HG02938 (cell line): Measurements from ENCODE around the gene BABAM2.

Experiments used
- ATAC-seq: cut with Tn5 transposase; IDR thresholded peaks from one replicate; pipeline ENCODE4 v1.9.1; 2021; ENCODE audit warnings: mild to moderate bottlenecking, moderate library complexity; ENCODE audit not compliant: unreplicated experiment

BABAM2 gene

DNA sequence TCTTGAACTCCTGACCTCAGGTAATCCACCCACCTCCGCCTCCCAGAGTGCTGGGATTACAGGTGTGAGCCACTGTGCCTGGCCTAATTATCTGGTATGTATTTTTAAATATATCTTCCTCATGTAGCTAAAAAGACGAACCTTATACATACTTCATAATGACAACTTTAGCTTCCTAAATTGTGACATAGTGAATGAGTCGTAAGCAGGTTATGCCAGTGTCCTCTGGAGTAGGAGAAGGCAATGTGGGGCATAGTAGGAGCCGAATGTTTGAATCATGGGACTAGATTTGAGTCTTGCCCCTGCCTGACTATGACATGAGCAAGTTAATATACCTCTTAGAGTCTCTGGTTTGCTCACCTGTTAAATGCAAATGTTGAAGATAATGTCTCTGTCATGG, 406.4 kb downstream of the BABAM2 start:
- ATAC-seq, result no peak

DNA sequence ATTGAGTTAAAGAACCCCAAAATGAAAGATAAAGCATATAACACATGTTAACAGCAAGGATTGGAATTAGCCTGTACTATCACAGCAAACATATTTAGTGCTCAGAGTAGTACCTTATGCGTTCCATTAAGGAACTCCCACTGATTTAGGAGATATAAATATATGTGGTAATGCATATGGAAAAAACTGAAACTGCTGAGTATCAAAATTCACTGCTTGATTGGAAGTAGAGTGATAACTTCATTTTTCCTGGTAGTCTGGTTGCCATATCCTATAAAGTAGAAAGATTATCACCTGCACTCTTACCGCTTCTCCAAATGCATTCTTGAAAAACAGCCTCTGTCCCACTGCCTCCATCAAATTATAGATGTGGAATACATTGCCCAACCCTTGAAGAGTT, 407.0 kb downstream of the BABAM2 start:
- no peak for ATAC-seq

DNA sequence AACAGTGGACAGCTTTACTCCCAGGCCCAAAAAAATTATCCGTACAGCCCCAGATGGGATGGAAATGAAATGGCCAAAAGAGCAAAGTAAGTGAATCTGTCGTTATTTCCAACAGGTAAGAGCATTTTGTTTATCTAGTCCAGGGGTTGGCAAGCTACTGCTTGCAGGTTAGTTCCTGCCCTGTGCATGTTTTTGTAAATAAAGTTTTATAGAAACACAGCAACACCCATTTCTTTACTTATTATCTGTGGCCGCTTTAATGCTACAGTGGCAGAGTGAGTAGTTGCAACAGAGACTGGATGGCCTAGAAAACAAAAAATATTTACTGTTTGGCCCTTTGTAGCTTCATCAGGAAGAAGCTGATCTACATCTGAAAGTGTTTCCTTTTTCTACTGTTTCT, 407.9 kb downstream of the BABAM2 start:
- ATAC-seq, result no peak

DNA sequence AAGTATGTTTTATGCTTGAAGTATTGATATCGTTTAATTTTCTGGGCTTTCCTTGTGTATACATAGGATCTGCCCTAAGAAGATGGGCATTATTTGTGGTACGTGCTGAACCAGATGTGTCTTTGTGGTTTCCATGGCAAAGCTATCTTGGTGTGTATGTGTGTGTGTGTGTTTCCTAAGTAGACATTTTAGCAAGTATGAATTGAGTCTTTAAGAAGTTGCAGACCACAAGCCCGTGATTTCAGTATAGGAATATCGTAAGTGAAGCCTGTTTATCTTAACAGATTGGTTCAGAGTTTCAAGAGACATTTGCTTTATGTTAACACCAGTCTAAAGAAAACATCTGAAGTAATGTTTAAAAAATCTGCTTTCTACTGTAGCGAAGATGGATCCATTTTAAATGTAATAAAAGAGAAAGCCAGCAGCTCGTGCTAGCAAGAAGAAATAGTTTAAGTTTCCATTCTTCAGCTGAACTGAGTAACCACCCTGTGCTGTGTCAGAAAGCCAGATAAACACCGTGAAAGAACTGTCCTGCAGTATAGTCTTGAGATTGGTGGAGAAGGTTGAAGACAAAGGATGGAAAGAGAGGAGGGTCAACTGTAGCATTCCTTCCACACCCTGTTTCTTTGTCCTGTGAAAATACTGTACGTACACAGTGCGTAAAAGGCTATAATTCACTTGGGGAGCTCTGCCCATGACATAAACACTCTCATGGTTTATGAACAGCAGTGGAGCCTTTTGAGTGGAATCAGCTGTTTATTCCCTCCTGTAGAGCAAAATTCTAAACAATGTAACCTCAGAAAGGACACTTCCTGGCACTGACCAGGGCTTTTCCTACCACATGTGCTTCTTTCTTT, 410.2 kb downstream of the BABAM2 start:
- no peak for ATAC-seq

DNA sequence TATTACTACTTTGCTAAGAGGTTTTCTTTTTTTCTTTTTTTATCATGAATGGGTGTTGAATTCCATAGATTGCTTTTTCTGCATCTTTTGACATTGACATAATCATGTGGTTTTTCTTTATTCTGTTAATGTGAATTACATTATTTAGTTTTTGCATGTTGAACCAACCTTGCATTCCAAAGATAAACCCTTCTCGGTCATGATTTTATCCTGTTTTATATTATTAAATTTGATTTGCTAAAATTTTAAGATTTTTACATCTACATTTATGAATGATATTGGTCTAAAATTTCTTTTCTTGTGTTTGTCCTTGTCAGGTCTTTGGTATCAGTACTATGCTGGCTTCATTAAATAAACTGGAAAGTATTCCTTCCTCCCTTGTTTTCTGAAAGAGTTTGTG, 414.7 kb downstream of the BABAM2 start:
- no peak for ATAC-seq

DNA sequence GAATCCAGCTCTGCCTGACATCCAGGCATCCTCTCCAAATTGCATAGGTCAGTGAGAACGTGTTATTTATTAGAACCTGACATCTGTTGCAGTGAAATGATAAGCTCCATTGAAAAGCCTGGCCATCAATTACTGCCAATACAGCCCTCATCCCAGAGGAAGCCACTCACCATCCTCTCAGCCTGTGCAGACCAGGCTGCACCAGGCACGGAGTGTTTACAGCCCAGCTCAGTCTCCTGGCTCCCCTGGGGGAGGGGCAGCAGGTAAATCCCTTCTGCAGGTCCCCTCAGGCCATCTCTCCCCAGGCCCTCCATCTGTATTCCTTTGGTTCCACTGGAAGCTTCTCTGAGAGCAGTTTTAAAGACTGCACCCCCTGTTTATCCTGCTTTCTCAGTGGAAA, 419.6 kb downstream of the BABAM2 start:
- no peak for ATAC-seq

DNA sequence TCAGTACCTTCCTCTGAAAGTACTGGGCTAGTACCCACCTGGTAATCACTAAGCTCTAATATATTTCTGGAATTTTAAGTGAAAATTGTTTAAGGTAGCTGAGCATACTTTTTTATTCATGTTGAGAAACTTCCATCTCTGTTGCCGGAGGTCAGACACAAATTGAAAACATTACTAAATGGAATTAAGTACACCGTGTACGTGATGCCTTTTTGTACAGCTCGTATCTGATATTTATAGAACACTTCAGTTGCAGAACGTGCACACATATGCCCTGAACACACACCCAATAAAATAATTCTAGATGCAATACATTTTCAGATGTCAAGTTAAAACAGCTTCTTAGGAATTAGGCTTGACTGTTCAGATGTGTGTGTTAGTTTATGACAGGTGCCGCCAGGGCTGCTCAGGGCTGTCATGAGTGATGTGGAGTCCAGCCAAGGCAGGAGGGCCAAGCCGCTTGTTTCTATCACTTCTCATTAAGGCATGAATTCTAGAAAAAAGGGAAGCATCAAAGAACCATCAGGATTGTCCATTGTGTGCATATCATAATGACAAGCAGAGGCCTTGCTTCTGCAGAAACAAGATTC, 421.2 kb downstream of the BABAM2 start:
- ATAC-seq, result no peak

DNA sequence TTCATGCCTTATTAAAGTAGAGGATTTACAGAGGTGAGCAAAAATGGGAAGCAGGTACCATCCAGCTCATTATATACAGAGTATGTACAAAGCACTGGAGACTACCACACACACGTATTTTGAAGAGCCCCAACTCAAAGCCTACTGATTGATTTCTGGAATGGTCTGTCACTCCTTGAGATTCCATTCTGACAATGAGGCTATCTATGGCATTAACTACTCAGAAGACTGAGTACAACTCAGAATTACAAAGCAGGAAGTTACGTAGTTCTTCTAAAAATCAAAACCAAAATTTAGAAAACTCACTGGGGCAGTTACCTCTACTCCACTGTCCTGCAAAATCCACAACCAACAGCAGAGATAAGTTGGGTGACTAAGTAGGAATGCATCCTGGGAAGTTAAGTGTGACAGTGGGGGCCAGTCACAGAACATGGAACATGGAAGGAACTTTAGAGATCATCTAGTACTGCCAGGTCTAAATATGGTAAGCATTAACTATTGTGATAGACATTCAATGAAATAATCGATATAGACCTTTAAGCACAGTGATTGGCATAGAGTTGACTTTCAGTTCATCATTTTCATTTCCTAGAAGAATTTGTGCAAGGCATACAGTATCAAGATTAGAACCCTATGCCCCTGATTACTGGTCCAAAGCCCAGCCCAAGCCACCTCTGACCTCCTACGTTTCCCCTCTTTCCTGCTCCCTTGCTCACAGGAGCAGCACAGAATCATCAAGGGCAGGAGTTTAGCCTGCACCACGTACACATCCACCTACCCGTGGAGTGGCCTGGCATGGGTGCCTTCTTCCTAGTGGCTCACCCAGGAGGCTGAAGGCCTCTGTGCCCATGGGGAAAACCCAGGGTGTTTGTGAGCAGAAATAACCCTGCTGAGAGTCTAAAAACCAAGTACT, 422.0 kb downstream of the BABAM2 start:
- no peak for ATAC-seq

DNA sequence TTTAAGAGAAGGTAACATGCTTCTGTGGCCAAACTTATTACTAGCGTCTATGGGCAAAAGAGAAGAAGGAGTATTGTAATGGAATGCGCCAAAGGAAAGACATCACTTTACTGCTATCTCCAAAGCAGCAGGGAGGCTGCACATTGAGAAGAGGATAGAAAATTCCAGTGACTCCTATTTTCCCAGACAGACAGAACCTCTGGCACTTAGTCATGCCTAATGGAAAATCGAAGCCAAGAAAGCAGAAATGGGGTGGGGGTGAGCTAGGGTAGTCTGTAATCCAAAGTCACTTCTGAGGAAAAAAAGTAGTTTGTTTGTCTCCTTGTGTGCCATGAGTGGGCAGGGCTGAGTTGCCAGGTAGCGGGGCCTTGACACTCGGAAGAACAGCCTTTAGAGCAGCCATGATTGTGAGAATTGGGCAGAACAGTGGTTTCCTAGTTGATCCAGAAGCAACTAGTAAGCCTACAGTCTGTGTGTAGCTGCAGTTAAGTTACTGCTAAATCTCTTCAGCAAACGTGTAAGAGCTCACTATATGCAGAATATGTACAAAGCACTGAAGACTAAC, 422.8 kb downstream of the BABAM2 start:
- no peak for ATAC-seq

DNA sequence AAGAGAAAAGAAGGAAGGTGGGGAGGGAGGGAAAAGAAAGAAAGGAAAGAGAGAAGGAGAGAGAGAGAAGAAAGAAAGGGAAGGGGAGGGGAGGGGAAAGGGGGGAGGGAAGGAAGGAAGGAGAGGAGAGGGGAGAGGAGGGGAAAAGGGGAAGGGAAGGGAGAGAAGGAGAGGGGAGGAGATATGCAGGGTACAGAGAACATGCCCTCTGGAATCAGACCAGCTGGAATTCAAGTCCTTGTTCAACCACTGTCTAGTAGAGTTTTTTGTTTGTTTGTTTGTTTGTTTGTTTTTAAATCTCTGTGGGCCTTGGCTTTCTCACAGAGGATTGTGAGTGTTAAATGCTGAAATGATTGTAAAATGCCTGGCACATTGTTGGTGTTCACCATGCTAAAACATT, 424.4 kb downstream of the BABAM2 start:
- no peak for ATAC-seq

DNA sequence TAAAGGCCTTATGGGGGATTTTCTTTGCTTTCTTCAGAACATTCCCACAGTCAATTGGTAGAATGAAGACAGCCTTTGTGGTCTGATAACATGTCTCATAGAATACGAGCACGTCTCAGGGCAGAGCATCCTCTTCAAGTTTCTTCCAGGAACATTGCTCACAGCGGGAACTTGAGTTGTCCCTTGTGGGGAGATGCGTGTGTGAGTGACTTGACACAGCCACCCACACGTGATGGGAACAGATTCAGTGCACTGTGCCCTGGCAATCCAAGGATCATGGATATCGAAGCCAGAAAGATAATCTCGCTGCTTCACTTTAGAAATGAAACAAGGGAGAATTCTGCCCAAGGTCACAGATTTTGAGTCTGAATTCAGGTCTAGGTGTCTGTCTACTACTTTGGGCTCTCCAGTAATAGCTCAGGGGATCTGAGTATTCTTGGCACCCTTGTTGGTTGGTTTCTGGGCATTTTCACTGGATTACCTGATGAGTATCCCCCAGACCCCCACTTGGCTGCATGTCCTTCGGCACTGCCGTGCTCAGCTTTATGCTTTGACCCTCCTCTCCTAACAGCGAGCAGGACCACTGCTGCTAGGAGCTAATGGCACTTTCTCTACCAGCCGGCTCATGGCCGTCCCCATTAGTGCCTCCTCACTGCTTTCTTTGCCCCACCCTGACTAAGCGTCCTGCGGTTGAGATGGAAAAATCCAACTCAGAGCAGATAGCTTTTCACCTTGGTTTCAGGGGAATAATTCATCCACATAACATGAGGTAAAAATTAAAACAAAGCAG, 426.2 kb downstream of the BABAM2 start:
- no peak for ATAC-seq

DNA sequence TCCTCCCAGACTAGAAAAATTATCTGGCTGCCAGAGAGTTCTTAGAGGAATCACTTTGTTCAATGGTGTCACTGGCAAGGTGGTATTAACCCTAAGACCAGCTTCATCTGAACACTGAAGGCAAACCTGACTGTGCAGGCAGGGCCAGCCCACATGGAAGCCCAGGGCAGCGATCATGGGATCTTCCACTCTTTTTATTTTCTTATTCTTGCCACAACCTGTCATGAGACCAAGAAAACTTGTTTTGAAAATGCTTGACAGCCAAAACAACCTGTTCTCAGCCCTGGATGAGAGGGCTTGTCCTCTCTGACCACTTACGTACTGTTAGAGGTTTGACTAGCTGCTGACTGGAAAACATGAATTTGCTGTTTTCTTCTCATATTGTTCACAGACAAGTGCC, 426.9 kb downstream of the BABAM2 start:
- no peak for ATAC-seq

DNA sequence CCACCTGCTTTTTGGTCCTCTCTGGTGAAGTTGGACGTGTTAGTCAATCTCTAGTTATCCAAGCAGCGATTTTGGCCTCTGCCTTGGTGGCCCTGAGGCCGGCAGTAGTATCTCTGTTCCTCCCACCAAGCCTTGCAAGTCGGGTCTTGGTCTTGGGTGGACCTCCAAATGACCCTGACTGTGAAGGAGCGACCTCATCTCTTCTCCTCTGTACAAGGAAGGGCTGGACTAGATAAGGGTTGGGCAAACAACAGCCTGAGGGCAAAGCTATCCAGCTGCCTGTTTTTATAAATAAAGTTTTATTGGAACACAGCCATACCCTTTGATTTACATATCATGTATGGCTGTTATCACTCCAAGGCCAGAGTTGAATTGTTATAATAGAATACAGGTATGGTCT, 427.5 kb downstream of the BABAM2 start:
- no peak for ATAC-seq

DNA sequence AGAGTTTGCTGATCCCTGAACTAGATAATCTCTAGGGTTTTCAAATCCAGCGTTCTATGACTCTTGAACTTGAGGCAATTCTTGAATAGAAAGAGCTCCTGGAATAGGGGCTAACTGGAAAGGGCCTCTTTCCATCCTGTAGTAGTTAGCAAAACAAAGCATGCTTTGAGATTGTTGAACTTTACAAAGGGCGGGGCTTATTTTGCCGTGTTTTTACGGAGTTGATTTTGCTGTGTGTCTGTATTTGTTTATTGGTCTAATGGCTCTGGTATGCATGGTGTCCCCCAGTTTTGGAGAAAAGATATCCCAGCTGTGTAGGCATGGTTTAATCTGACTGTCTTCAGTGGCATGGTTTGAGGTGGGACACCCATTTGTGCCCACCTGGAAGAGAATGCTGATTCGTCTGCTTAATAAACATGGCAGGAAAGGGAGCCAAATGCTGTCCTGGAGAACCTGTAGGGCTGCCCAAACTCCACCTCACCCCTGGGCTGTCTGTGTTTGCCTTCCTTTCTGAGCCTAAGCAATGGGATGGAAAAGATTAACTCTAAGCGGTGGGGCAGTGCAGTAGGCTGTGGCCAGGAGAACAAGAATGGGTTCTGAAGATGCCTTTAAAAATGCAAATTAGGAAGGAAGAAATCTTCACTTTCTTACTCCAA, 428.1 kb downstream of the BABAM2 start:
- no peak for ATAC-seq

DNA sequence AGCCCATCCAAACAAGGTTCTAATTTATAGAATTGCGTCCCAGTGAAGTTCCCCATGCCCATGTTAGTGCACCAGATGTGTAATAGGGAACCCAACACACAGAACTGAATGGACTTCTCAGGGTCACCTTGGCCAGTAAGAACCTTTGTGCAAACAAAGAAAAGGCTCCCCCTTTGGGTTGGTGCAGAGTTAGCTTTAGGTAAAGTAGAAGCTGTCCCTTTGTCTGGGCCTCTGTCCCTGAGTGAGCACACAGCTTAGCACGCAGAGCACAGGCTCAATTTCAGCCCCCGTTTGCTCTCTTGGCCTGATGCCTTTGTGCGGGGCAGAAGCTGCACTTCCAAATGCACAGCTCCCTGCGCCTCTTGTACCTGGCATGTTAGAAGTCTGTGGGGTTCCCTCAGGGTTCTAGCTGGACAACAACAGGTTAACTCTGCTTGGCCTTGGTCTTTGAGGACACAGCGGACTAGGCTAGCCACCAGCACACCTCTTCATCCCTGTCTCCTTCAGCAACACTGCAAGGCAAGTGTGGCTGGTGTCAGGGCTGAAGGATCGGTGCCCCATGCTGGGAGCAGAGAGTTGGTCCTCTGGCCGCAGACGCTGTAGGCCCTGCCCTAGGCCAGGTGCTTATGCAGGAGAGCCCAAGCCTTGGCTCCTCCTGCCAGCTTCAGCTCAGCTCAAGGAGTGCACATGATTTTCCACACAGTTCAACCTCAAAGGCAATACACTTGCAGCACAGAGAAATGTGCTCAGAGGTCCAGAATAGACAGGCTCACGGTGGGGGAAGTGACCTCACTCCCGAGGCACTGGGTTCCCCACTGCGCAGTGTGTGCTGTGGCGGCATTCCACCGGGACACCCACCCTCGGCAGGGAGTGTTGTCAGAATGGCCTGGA, 428.8 kb downstream of the BABAM2 start:
- no peak for ATAC-seq

DNA sequence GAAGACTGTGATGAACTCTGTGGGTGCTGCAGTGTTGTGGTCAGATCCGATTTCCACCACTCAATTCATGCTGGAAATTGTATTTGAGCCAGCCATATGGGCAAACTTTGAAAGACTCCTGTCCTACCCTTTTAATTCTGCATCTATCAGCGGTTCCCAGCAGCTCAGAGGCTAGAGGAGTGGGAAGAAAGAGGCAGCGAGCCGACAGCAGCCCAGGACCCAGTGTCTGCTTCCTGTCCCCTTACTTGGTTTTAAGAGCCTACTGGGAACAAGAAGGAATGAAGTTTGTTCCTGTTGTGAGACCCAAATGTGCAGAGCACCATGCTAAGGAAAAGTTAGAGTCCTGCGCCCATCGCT, 429.5 kb downstream of the BABAM2 start:
- no peak for ATAC-seq

DNA sequence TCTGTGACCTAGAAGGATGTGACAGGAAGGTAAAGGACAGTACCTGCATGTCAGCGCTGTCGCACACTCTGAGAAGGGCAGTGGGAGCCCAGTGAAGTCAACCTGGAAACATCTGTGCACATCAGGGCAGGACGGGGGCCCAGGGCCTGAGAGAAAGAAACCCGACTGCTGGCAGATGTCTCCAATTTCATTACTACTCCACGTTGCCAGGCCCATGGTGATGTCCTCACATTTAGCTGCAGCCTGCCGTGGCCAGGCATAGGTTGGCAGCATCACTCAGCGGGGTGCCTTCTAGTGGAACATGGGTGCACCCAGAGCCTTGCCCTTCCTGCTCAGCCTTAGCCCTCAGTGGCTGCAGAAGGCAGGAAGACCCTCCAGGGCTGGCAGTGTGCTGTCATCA, 429.8 kb downstream of the BABAM2 start:
- ATAC-seq, result no peak

DNA sequence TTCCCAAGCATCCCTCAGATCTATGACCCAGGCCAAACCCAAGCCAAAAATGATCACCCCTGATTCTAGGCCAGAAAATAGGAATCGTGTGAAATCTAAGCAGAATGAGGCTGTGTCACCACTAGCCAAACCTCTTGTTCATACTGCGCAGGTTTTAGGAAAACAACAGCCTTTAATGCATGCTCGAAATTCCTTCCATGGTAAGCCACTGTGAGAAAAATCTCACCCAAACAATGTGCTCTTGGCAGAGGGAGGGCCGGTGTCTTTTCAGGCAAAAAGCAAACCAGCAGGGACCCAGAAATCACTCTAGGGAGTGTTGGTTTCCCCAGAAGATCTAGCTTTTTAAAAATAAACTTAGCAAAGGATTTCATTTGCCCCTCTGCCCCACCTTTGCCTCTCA, 430.9 kb downstream of the BABAM2 start:
- no peak for ATAC-seq

DNA sequence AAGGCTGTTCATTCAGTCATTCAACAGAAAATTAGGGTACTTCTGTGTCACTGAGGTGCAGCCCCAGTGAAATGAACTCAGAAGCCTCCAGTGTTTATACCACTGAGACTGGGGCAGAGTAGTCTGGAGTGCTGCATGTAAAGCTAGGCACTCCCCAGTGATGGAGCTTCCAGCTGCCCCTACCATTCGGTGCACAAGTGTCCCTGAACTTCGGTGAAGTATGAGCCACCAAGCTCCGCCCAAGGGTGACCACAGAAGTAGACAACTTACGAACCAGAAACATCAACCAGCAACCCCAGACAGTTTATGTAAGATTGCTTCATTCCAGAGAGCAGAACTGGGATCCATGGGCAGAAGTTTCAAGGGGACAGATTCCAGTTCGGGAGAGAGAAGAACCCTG, 431.5 kb downstream of the BABAM2 start:
- ATAC-seq, result no peak
